Measurements from ENCODE around the gene PRELID3B. TPM values are rescaled to one million over a fixed set of nuclear protein-coding genes. Genes with fewer than 3 reads are reported as not detected.

PRELID3B gene
- total RNA-seq, 2 donors from 2014 or later: 20.8 to 29.3 TPM

- intact Hi-C loops (cut with DNase I): no loop called here
- peak in 2 of 4 donors; percentile 39 to 61 for DNase-seq
- TF ChIP-seq, protein P1, sequence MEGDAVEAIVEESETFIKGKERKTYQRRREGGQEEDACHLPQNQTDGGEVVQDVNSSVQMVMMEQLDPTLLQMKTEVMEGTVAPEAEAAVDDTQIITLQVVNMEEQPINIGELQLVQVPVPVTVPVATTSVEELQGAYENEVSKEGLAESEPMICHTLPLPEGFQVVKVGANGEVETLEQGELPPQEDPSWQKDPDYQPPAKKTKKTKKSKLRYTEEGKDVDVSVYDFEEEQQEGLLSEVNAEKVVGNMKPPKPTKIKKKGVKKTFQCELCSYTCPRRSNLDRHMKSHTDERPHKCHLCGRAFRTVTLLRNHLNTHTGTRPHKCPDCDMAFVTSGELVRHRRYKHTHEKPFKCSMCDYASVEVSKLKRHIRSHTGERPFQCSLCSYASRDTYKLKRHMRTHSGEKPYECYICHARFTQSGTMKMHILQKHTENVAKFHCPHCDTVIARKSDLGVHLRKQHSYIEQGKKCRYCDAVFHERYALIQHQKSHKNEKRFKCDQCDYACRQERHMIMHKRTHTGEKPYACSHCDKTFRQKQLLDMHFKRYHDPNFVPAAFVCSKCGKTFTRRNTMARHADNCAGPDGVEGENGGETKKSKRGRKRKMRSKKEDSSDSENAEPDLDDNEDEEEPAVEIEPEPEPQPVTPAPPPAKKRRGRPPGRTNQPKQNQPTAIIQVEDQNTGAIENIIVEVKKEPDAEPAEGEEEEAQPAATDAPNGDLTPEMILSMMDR (IDR thresholded peaks at IDR 0.05): no peak
- no peak for TF ChIP-seq POLR2A (IDR thresholded peaks at IDR 0.05)
- ATAC-seq: no peak
- Histone ChIP-seq H3K36me3 (replicated peaks in 1 of 2; ENCODE audit: insufficient read depth in 1 of 2, low read depth in 2 of 2) (peaks cover 0 to 6% of the 10 kb centered on the region in 2 donors), H3K9me3 (no peaks in the 10 kb centered on the region), H3K27ac (peak overlapping the region in 2 of 4 donors; percentile 30 to 81), H3K27me3 (no peaks in the 10 kb centered on the region), H3K4me1 (peaks cover 29% of the 10 kb centered on the region), H3K4me3 (no peak overlapping the region)
- 57 to 62% methylated on average over 4 of the region's 4 CpGs for WGBS, 2 donors
These were observed 38.2 kb downstream of the PRELID3B start for GRCh38 chr20:59004493-59004762.

DNA sequence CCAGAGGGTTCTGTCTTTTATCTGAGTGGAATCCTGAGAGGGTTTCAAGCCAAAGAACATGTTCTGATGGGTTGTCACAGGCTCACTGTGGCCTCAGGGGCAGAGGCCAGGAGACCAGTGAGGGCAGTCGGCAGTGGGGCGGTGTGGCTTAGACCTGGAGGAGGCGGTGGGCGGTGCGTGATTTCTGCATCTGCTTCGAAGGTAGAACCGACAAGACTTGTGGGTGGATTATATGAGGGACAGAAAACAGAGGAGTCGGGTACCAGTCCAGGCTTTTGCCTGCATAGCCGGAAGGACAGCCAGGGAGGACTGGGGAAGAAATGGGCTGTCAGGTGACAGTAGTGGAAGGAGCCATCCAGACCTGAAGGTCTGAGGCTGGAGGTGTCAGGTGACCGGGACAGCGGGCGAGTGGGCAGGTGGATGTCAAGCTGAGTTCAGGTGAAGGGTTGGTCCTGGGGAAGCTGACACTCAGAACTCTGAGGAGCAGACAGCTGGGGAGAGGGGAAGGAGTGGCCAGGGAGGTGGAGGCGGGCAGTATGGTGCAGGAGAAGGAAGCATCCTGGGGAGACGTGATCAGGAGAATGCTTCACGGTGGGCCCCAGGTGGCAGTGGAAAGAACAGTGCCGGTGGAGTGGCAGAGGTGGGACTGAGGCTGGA, 38.6 kb downstream of the PRELID3B start:
- Histone ChIP-seq H3K9me3 (no peaks in the 10 kb centered on the region), H3K4me1 (peaks cover 29% of the 10 kb centered on the region), H3K36me3 (replicated peaks in 1 of 2; ENCODE audit: insufficient read depth in 1 of 2, low read depth in 2 of 2) (peaks cover 0 to 6% of the 10 kb centered on the region in 2 donors), H3K27ac (peak overlapping the region in 2 of 4 donors; percentile 30 to 81), H3K27me3 (no peaks in the 10 kb centered on the region), H3K4me3 (no peak overlapping the region)
- no peak for ATAC-seq
- TF ChIP-seq, protein P1 (IDR thresholded peaks at IDR 0.05): no peak
- no peak for TF ChIP-seq POLR2A (IDR thresholded peaks at IDR 0.05)
- 76 to 79% methylated on average over 16 of the region's 16 CpGs for WGBS, 2 donors
- intact Hi-C loops (cut with DNase I): no loop called here
- DNase-seq: no peak

GRCh38 chr20:59002874-59003399, 39.6 kb downstream of the PRELID3B start:
- peaks cover 29% of the 10 kb centered on the region for H3K4me1 ChIP-seq
- no peak overlapping the region for H3K4me3 ChIP-seq
- intact Hi-C loops (cut with DNase I): no loop called here
- DNase-seq (no peak), ATAC-seq (no peak)
- no peak for TF ChIP-seq POLR2A (IDR thresholded peaks at IDR 0.05)
- TF ChIP-seq, protein P1 (IDR thresholded peaks at IDR 0.05): no peak
- peaks cover 0 to 9% of the 10 kb centered on the region in 2 donors for H3K36me3 ChIP-seq (replicated peaks in 1 of 2; ENCODE audit: insufficient read depth in 1 of 2, low read depth in 2 of 2)
- WGBS, 2 donors: 89 to 91% methylated on average over 16 to 17 of the region's 17 CpGs
- H3K27ac ChIP-seq: no peak overlapping the region
- no peaks in the 10 kb centered on the region for H3K27me3 ChIP-seq
- H3K9me3 ChIP-seq: no peaks in the 10 kb centered on the region

DNA sequence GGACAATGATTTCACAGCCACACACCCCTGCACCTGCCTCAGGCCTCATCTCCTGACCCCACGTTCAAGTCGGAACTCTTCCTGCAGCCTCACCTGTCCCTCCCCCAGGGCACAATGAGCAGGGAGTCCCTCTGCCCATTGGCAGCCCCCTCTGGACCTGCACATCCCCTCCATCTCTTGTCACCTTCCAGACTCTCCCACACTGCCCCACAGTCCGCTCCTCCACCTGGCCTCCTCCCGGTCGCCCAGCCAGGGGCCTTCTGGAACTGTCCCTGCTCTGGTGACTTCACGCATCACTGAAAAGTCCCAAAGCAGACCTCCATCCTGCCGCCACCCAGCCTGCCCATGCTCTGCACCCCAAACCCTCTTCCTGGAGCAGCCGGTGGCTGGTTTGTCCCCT, 40.2 kb downstream of the PRELID3B start:
- peaks cover 0 to 9% of the 10 kb centered on the region in 2 donors for H3K36me3 ChIP-seq (replicated peaks in 1 of 2; ENCODE audit: insufficient read depth in 1 of 2, low read depth in 2 of 2)
- H3K4me3 ChIP-seq: no peak overlapping the region
- no peak for DNase-seq
- 83 to 92% methylated on average over 7 to 8 of the region's 8 CpGs for WGBS, 2 donors
- intact Hi-C loops (cut with DNase I): no loop called here
- H3K4me1 ChIP-seq: peaks cover 26% of the 10 kb centered on the region
- ATAC-seq: no peak
- no peaks in the 10 kb centered on the region for H3K9me3 ChIP-seq
- no peak overlapping the region for H3K27ac ChIP-seq
- H3K27me3 ChIP-seq: no peaks in the 10 kb centered on the region
- TF ChIP-seq POLR2A (IDR thresholded peaks at IDR 0.05): peak in 1 of 3 donors; percentile 6
- TF ChIP-seq, protein P1 (IDR thresholded peaks at IDR 0.05): no peak
